Embryonic facial prominence (tissue), 1 donor: ENCODE results near the gene AKR7A2.
"Not testable (repeated sequence)": the region's sequence is repeated elsewhere in the genome, so short reads cannot be mapped to it uniquely, and the experiment has no call there.

Experiments used
- DNase-seq: peaks from one replicate; pipeline ENCODE4 v3.0.0-alpha.2; 2016; ENCODE audit errors: extremely low spot score

Gene AKR7A2

DNA sequence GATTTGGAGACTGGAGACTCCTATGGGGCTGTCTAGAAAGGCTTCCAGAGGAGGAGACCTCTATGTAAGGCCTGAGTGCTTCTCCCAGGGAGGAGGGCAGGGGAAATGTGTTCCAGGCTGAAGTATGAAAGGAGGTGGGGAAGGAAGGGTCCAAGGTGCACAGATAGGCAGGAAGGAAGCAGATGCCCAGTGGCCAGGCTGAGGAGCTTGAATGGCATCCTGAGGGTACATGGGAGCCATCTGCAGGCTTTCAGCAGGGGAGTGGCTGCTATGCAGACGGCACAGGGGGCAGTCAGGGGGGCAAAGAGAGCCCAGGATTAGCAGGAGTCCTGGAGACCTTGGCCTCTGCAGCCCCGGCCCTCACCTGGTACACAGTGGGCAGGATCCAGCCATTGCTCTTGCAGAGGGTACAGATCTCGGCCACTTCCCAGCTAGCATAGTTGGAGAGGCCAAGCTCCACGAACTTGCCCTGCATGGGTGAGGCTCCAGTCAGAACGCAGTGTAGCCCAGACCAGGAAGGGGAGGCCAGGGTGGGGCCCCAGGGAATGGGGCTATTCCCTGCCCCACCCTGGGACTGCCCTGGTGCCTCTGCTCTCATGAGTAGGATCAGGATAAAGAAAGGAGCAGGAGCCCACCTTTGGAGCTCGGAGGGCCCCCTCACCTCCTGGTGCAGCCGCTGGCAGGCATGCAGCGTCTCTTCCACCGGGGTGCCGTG lies 4.0 kb downstream of the AKR7A2 start:
- DNase-seq = no peak

DNA sequence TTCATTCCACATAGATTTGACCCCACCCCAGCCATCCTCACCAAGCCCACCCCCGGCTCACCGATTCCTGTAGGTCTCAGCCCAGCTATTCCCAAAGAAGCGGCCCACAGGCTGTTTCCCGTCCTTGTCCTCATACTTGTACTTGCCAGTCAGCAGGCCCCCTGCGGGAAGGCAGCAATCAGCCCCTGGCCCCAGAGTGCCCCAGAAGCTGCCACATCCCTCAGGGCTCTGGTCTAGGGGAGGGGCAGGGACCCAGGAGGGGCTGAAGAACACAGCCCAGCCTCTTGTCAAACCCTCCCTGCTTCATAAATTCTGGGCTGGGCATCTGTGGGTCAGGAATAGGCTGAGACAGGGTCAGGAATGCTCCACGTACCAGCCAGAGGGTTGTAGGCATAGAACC lies 5.0 kb downstream of the AKR7A2 start:
- DNase-seq = no peak

DNA sequence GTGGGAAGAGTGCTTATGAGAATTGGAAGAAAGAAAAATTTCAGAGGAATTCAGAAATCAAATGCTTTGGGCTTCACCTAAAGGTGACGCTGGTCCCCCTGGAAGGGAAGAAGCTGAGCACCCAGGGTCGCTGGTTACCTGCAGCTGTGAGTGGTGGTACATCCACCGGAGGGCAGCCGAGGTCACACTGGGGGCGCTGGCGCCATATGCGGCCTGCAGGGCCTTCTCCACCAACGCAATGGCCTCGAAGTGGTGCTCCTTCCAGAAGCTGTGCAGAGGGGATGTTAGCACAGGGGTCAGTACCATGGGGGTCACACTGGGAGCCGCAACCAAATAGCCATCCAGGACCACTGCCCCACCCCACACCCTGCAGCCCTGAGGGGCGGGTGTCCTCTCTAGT lies 6.1 kb downstream of the AKR7A2 start:
- DNase-seq = no peak

DNA sequence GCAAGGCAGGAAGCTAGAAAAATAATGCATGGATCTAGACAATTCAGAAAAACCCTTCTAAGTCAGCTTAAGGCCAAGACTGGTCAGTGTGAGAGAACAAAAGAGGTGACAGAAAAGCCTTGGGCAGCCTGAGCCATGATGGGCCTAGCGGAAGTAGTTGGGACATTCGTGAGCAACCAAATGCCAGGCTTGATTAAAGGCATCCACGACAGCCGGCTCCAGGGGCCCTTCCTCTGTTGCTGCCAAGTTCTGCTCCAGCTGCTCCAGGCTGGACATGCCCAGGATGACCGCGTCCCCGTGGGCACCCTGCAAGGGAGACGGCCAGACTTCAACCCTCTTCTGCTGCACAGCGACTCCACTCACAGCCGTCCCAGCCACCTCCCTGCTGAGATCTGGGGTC lies 7.9 kb downstream of the AKR7A2 start:
- not testable (repeated sequence) for DNase-seq

DNA sequence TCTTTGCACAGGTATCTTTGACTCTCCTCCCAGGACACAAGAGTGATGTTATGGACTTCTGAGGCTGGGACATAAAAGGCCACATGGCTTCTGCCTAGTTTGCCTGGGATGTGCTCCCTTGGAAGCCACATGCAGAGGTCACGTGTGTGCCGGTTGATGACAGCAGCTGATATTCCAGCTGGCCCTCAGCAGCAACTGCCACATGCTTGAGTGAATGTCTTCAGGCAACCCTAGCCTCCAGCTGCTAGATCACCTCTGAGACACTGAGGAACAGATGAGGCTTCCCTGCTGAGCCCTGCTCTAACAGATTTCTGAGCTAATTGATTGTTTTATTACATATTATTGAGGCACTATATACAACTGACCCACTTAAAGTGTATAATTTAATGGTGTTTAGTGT lies 11.7 kb downstream of the AKR7A2 start:
- DNase-seq = no peak

- DNase-seq = no peak
These were observed 17.3 kb downstream of the AKR7A2 start for GRCh38 chr1:19294638-19295037.

DNA sequence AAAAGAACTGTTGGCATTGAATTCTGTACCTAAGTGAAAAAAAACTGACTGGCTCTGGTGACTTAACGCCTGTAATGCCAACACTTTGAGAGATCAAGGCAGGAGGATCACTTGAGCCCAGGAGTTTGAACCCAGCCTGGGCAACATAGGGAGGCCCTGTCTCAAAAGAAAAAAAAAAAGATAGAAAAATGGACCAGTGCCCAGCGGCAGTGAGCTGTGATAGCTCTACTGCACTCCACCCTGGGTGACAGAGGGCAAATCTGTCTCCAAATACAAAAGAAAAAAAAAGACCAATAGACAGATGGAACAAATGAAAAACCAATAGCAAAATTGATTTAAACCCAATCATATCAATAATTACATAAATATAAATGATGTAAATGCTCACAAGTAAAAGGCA lies 22.7 kb downstream of the AKR7A2 start:
- no peak for DNase-seq

DNA sequence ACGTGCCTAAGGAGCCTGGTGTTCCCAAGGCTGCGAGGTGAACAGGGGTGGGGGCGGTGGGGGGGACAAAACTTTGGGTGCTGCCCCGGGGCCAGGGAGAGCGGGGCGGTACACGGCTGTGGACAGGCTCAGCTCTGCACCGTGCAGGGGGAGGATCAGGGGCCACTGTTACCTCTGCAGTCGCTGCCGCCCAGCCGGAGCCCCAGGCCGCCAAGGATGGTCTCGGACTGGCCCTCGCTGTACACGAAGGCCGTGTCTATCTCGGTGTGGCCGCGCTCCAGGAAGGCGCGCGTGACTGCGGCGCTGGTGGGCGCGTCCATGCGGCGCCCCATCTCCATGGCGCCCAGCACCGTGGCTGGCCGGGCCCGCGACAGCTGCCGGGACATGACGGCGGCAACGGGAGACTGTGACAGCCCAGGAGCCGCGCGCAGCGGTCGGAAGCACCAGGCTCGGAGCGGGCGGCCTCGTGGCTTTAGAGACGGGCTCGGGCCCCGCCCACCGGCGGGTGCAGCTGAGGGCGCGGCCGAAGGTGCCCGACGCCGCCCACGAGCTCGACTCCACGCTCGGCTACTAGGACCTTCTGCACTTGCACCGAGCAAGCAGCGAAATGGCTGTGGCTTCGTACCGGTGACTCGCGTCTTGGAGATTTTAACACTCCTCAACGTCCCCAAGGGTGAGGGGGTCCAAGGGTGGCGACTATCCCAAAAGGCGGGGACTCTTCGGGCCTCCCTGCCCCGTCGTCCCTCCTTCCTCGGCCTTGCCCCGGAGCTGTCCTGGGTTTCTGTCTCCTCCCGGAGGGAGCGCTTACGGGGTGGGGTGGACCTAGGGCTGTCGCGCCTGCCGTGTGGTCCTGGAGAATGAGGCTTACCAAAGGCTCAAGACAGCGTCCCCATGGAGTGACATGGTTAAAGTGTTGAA lies 23.4 kb downstream of the AKR7A2 start, which contains the start of gene AKR7A3:
Gene AKR7A3, minus strand, starts transcription at position 447 of the 918 bp plus-strand sequence. Its CDS starts 61 bp downstream, at position 386.
- not testable (repeated sequence) for DNase-seq

- no peak for DNase-seq
These were observed 24.3 kb downstream of the AKR7A2 start for GRCh38 chr1:19287436-19288185.

DNA sequence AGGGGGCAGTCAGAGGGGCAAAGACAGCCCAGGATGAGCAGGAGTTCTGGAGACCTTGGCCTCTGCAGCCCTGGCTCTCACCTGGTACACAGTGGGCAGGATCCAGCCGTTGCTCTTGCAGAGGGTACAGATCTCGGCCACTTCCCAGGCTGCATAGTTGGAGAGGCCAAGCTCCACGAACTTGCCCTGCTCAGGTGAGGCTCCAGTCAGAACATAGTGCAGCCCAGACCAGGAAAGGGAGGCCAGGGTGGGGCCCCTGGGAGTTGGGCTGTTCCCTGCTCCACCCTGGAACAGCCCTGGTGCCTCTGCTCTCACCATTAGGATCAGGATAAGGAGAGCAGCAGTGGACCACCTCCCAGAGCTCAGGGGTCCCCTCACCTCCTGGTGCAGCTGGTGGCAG lies 26.1 kb downstream of the AKR7A2 start:
- not testable (repeated sequence) for DNase-seq

DNA sequence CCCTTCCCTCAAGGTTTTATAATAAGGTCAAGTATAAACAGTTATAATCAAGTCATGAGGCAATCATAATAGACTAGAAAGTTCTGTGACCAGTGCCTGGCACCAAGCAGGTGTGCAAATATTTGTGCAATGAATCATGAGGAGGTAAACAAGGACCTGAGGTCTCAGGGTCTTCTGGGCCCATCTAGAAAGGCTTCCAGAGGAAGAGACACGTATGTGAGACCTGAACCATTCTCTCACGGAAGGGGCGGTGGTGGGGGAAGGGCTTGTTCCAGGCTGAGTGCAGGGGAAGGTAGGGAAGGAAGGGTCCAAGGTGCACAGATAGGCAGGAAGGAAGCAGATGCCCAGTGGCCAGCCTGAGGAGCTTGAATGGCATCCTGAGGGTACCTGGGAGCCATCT lies 26.6 kb downstream of the AKR7A2 start:
- not testable (repeated sequence) for DNase-seq

DNA sequence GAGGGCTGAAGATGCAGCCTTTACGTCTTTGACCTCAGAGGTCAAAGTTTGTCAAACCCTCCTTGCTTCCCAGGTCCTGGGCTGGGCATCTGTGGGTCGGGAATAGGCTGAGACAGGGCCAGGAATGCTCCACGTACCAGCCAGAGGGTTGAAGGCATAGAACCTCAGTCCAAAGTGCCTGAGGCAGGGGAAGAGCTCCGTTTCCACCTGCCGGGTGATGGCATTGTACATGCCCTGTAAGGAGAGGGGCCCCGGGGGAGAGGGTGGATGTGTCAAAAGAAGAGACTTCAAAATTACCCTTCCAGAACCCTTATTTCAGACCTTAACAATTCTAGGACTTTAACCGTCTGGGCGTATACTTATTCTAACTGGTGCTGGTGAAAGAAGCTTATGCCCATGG lies 27.1 kb downstream of the AKR7A2 start:
- no peak for DNase-seq

GRCh38 chr1:19283891-19284290 lies 28.1 kb downstream of the AKR7A2 start:
- DNase-seq = no peak

DNA sequence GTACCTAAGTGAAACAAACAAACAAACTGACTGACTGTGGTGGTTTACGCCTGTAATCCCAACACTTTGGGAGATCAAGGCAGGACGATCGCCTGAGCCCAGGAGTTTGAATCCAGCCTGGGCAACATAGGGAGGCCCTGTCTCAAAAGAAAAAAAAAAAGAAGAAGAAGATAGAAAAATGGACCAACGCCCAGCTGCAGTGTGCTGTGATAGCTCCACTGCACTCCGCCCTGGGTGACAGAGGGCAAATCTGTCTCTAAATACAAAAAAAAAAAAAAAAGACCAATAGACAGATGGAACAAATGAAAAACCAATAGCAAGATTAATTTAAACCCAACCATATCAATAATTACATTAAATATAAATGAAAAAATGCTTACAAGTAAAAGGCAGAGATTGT lies 37.3 kb downstream of the AKR7A2 start:
- no peak for DNase-seq

DNA sequence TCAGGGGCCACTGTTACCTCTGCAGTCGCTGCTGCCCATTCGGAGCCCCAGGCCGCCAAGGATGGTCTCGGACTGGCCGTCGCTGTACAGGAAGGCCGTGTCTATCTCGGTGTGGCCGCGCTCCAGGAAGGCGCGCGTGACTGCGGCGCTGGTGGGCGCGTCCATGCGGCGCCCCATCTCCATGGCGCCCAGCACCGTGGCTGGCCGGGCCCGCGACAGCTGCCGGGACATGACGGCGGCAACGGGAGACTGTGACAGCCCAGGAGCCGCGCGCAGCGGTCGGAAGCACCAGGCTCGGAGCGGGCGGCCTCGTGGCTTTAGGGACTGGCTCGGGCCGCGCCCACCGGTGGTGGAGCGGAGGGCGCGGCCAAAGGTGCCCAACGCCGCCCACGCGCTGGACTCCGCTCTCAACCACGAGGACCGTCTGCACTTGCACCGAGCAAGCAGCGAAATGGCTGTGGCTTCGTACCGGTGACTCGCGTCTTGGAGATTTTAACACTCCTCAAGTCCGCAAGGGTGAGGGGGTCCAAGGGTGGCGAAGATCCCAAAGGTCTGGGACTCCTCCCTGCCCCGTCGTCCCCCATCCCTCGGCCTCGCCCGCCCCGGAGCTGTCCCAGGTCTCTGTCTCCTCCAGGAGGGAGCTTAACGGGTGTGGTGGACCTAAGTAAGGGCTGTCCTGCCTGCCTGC lies 38.0 kb downstream of the AKR7A2 start:
- not testable (repeated sequence) for DNase-seq

- DNase-seq = no peak
These were observed 38.7 kb downstream of the AKR7A2 start for GRCh38 chr1:19273106-19273843.

DNA sequence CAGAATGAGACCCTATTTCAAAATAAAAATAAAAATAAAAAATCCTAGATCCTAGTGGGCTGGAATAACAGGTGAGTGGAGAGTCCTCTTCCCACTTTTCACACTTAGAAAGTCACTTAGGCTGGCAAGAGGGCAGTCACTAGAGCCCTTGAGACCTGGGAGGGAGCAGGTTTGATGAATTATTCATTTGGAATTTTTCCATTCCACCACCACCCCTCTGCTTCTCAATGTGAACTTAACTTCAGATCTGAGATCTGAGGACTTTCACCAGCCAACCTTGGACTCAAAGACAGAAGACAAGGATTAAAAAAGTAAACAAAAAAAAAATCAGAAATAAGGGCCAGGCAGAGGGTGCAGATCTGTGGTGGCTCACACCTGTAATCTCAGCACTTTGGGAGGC lies 39.9 kb downstream of the AKR7A2 start:
- DNase-seq = no peak

- not testable (repeated sequence) for DNase-seq
These were observed 41.6 kb downstream of the AKR7A2 start for GRCh38 chr1:19270343-19270730.

DNA sequence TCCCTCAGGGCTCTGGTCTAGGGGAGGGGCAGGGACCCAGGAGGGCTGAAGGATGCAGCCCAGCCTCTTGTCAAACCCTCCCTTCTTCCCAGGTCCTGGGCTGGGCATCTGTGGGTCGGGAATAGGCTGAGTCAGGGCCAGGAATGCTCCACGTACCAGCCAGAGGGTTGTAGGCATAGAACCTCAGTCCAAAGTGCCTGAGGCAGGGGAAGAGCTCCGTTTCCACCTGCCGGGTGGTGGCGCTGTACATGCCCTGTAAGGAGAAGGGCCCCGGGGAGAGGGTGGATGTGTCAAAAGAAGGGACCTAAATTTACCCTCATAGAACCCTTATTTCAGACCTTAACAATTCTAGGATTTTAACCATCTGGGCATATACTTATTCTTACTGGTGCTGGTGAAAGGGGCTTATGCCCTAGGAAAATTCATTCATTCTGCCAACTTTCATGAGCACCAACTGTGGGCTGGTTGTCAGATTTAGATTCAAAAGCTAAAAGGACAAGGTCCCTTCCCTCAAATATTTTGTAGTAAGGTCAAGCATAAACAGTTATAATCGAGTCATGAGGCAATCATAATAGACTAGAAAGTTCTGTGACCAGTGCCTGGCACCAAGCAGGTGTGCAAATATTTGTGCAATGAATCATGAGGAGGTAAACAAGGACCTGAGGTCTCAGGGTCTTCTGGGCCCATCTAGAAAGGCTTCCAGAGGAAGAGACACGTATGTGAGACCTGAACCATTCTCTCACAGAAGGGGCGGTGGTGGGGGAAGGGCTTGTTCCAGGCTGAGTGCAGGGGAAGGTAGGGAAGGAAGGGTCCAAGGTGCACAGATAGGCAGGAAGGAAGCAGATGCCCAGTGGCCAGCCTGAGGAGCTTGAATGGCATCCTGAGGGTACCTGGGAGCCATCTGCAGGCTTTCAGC lies 42.3 kb downstream of the AKR7A2 start:
- DNase-seq = not testable (repeated sequence)

- no peak for DNase-seq
These were observed 43.5 kb downstream of the AKR7A2 start for GRCh38 chr1:19268445-19268844.
